PFSK-1 (cell line): ENCODE measurements around the gene C6orf52. TPM values are rescaled to one million over a fixed set of nuclear protein-coding genes. Genes with fewer than 3 reads are reported as not detected.
A peak's percentile ranks its signal among the peaks of the same experiment; 100 is the strongest.

Experiments
- FOXP2 ChIP-seq: optimal IDR thresholded peaks from 2 replicates; pipeline ENCODE3; 2011; ENCODE audit warnings: borderline replicate concordance, control low read depth, inconsistent platforms; ENCODE audit not compliant: insufficient read depth; ENCODE audit errors: extremely low read length, extremely low read depth
- POLR2AphosphoS5 ChIP-seq: IDR thresholded peaks from 2 replicates; pipeline ENCODE4 v1.6.1; 2012; ENCODE audit warnings: low read depth, mild to moderate bottlenecking, control low read depth, low read length, moderate library complexity
- REST ChIP-seq, 2 experiments: IDR thresholded peaks; 2 replicates each; pipeline versions ENCODE4 v1.6.1 to v1.8.0; 2011 to 2012; ENCODE audit warnings: low read depth in 2 of 2, low read length in 2 of 2, control low read depth in 1 of 2, inconsistent platforms in 1 of 2, mild to moderate bottlenecking in 1 of 2, moderate library complexity in 1 of 2; ENCODE audit not compliant: insufficient read depth in 1 of 2
- SIN3A ChIP-seq: IDR thresholded peaks from 2 replicates; pipeline ENCODE4 v1.6.1; 2012; ENCODE audit warnings: mild to moderate bottlenecking, low read length, moderate library complexity, borderline replicate concordance; ENCODE audit not compliant: insufficient read depth
- TAF1 ChIP-seq: IDR thresholded peaks from 2 replicates; pipeline ENCODE4 v1.6.1; 2012; ENCODE audit warnings: low read length, control low read depth, borderline replicate concordance; ENCODE audit not compliant: insufficient read depth
- polyA plus RNA-seq: library from polyadenylated mRNA; unstranded; fragments of >200 nt; gene quantifications from one replicate; pipeline ENCODE4 v1.2.1, GENCODE V29; 2012; ENCODE audit warnings: low read depth, missing spikeins; ENCODE audit not compliant: insufficient read length

Gene C6orf52
- polyA plus RNA-seq, result 1.6 TPM

- TF ChIP-seq FOXP2 (peak; percentile 50), TAF1 (peak; percentile 69; the same call in 1 of the 2 replicates), REST (IDR thresholded peaks at IDR 0.05; ENCODE audit: insufficient read depth in 1 of 2, low read depth in 2 of 2, low read length in 2 of 2) (peak; percentile 7 to 17; a peak in 1 of 4 replicates), POLR2AphosphoS5 (peak; percentile 89), SIN3A (peak; percentile 96)
Measured at GRCh38 chr6:10694302-10695085, at the start of gene C6orf52, which contains the start of gene PAK1IP1. Gene C6orf52 (minus strand): TSS chr6:10694616. CDS start chr6:10687550, 7,066 bp downstream. Gene PAK1IP1 (plus strand): TSS chr6:10694972. CDS start chr6:10694986, 14 bp downstream.

GRCh38 chr6:10743515-10743914, 49.1 kb upstream of the C6orf52 start:
- TF ChIP-seq SIN3A (no peak), POLR2AphosphoS5 (no peak), FOXP2 (no peak), TAF1 (no peak), REST (IDR thresholded peaks at IDR 0.05; ENCODE audit: insufficient read depth in 1 of 2, low read depth in 2 of 2, low read length in 2 of 2) (no peak)

GRCh38 chr6:10742251-10742650, 47.8 kb upstream of the C6orf52 start:
- TF ChIP-seq REST (IDR thresholded peaks at IDR 0.05; ENCODE audit: insufficient read depth in 1 of 2, low read depth in 2 of 2, low read length in 2 of 2), result no peak
- TF ChIP-seq FOXP2, result no peak
- TF ChIP-seq TAF1, result no peak
- TF ChIP-seq POLR2AphosphoS5, result no peak
- TF ChIP-seq SIN3A, result no peak

GRCh38 chr6:10740061-10740460, 45.6 kb upstream of the C6orf52 start:
- TF ChIP-seq POLR2AphosphoS5 (no peak), SIN3A (no peak), REST (IDR thresholded peaks at IDR 0.05; ENCODE audit: insufficient read depth in 1 of 2, low read depth in 2 of 2, low read length in 2 of 2) (no peak), FOXP2 (no peak), TAF1 (no peak)
